ENCODE results near the gene SLC13A4.

Gene SLC13A4

GRCh38 chr7:135712796-135713195 is 15.2 kb downstream of the SLC13A4 start:
- no peak for DNase-seq
- Histone ChIP-seq H3K27ac (ENCODE audit: insufficient read depth, low read length, poor library complexity, severe bottlenecking) (no peak overlapping the region), H3K4me3 (ENCODE audit: insufficient read depth, low read depth, low read length, poor library complexity, severe bottlenecking) (no peak overlapping the region), H3K9me3 (ENCODE audit: control insufficient read depth, low read length) (no peaks in the 10 kb centered on the region), H3K27me3 (replicated peaks; ENCODE audit: control insufficient read depth, insufficient read depth, low read length, poor library complexity, severe bottlenecking) (no peaks in the 10 kb centered on the region), H3K4me1 (ENCODE audit: control insufficient read depth, insufficient read depth, low read length, poor library complexity, severe bottlenecking) (no peaks in the 10 kb centered on the region), H3K36me3 (ENCODE audit: control insufficient read depth, insufficient read depth, low read length) (no peaks in the 10 kb centered on the region)

- Histone ChIP-seq H3K27ac (ENCODE audit: insufficient read depth, low read length, poor library complexity, severe bottlenecking) (no peak overlapping the region), H3K9me3 (ENCODE audit: control insufficient read depth, low read length) (no peaks in the 10 kb centered on the region), H3K4me3 (ENCODE audit: insufficient read depth, low read depth, low read length, poor library complexity, severe bottlenecking) (no peak overlapping the region), H3K4me1 (ENCODE audit: control insufficient read depth, insufficient read depth, low read length, poor library complexity, severe bottlenecking) (no peaks in the 10 kb centered on the region), H3K36me3 (ENCODE audit: control insufficient read depth, insufficient read depth, low read length) (no peaks in the 10 kb centered on the region), H3K27me3 (replicated peaks; ENCODE audit: control insufficient read depth, insufficient read depth, low read length, poor library complexity, severe bottlenecking) (no peaks in the 10 kb centered on the region)
- DNase-seq: no peak
These were observed 15.7 kb downstream of the SLC13A4 start for GRCh38 chr7:135712182-135712782.

GRCh38 chr7:135711139-135711469 is 16.9 kb downstream of the SLC13A4 start:
- Histone ChIP-seq H3K36me3 (ENCODE audit: control insufficient read depth, insufficient read depth, low read length) (no peaks in the 10 kb centered on the region), H3K4me3 (ENCODE audit: insufficient read depth, low read depth, low read length, poor library complexity, severe bottlenecking) (no peak overlapping the region), H3K27me3 (replicated peaks; ENCODE audit: control insufficient read depth, insufficient read depth, low read length, poor library complexity, severe bottlenecking) (no peaks in the 10 kb centered on the region), H3K4me1 (ENCODE audit: control insufficient read depth, insufficient read depth, low read length, poor library complexity, severe bottlenecking) (no peaks in the 10 kb centered on the region), H3K9me3 (ENCODE audit: control insufficient read depth, low read length) (no peaks in the 10 kb centered on the region), H3K27ac (ENCODE audit: insufficient read depth, low read length, poor library complexity, severe bottlenecking) (no peak overlapping the region)
- no peak for DNase-seq

- H3K4me3 ChIP-seq (ENCODE audit: insufficient read depth, low read depth, low read length, poor library complexity, severe bottlenecking): no peak overlapping the region
- no peaks in the 10 kb centered on the region for H3K4me1 ChIP-seq (ENCODE audit: control insufficient read depth, insufficient read depth, low read length, poor library complexity, severe bottlenecking)
- no peak overlapping the region for H3K27ac ChIP-seq (ENCODE audit: insufficient read depth, low read length, poor library complexity, severe bottlenecking)
- no peaks in the 10 kb centered on the region for H3K36me3 ChIP-seq (ENCODE audit: control insufficient read depth, insufficient read depth, low read length)
- H3K9me3 ChIP-seq (ENCODE audit: control insufficient read depth, low read length): no peaks in the 10 kb centered on the region
- DNase-seq: no peak
- H3K27me3 ChIP-seq (replicated peaks; ENCODE audit: control insufficient read depth, insufficient read depth, low read length, poor library complexity, severe bottlenecking): no peaks in the 10 kb centered on the region
These were observed 17.4 kb downstream of the SLC13A4 start for GRCh38 chr7:135710417-135711138.

GRCh38 chr7:135709508-135709907 is 18.5 kb downstream of the SLC13A4 start:
- Histone ChIP-seq H3K36me3 (ENCODE audit: control insufficient read depth, insufficient read depth, low read length) (no peaks in the 10 kb centered on the region), H3K9me3 (ENCODE audit: control insufficient read depth, low read length) (no peaks in the 10 kb centered on the region), H3K4me1 (ENCODE audit: control insufficient read depth, insufficient read depth, low read length, poor library complexity, severe bottlenecking) (no peaks in the 10 kb centered on the region), H3K4me3 (ENCODE audit: insufficient read depth, low read depth, low read length, poor library complexity, severe bottlenecking) (no peak overlapping the region), H3K27ac (ENCODE audit: insufficient read depth, low read length, poor library complexity, severe bottlenecking) (no peak overlapping the region), H3K27me3 (replicated peaks; ENCODE audit: control insufficient read depth, insufficient read depth, low read length, poor library complexity, severe bottlenecking) (no peaks in the 10 kb centered on the region)
- no peak for DNase-seq

GRCh38 chr7:135708041-135708440 is 19.9 kb downstream of the SLC13A4 start:
- Histone ChIP-seq H3K27ac (ENCODE audit: insufficient read depth, low read length, poor library complexity, severe bottlenecking) (no peak overlapping the region), H3K36me3 (ENCODE audit: control insufficient read depth, insufficient read depth, low read length) (no peaks in the 10 kb centered on the region), H3K27me3 (replicated peaks; ENCODE audit: control insufficient read depth, insufficient read depth, low read length, poor library complexity, severe bottlenecking) (no peaks in the 10 kb centered on the region), H3K4me1 (ENCODE audit: control insufficient read depth, insufficient read depth, low read length, poor library complexity, severe bottlenecking) (no peaks in the 10 kb centered on the region), H3K9me3 (ENCODE audit: control insufficient read depth, low read length) (no peaks in the 10 kb centered on the region), H3K4me3 (ENCODE audit: insufficient read depth, low read depth, low read length, poor library complexity, severe bottlenecking) (no peak overlapping the region)
- no peak for DNase-seq

- Histone ChIP-seq H3K4me3 (ENCODE audit: insufficient read depth, low read depth, low read length, poor library complexity, severe bottlenecking) (no peak overlapping the region), H3K36me3 (ENCODE audit: control insufficient read depth, insufficient read depth, low read length) (no peaks in the 10 kb centered on the region), H3K9me3 (ENCODE audit: control insufficient read depth, low read length) (no peaks in the 10 kb centered on the region), H3K4me1 (ENCODE audit: control insufficient read depth, insufficient read depth, low read length, poor library complexity, severe bottlenecking) (no peaks in the 10 kb centered on the region), H3K27ac (ENCODE audit: insufficient read depth, low read length, poor library complexity, severe bottlenecking) (no peak overlapping the region), H3K27me3 (replicated peaks; ENCODE audit: control insufficient read depth, insufficient read depth, low read length, poor library complexity, severe bottlenecking) (no peaks in the 10 kb centered on the region)
- DNase-seq: no peak
These were observed 20.4 kb downstream of the SLC13A4 start for GRCh38 chr7:135707570-135707966.

- H3K4me3 ChIP-seq (ENCODE audit: insufficient read depth, low read depth, low read length, poor library complexity, severe bottlenecking): no peak overlapping the region
- H3K27ac ChIP-seq (ENCODE audit: insufficient read depth, low read length, poor library complexity, severe bottlenecking): no peak overlapping the region
- no peaks in the 10 kb centered on the region for H3K27me3 ChIP-seq (replicated peaks; ENCODE audit: control insufficient read depth, insufficient read depth, low read length, poor library complexity, severe bottlenecking)
- no peak for DNase-seq
- no peaks in the 10 kb centered on the region for H3K9me3 ChIP-seq (ENCODE audit: control insufficient read depth, low read length)
- no peaks in the 10 kb centered on the region for H3K36me3 ChIP-seq (ENCODE audit: control insufficient read depth, insufficient read depth, low read length)
- no peaks in the 10 kb centered on the region for H3K4me1 ChIP-seq (ENCODE audit: control insufficient read depth, insufficient read depth, low read length, poor library complexity, severe bottlenecking)
These were observed 21.0 kb downstream of the SLC13A4 start for GRCh38 chr7:135706858-135707569.

GRCh38 chr7:135706038-135706742 is 21.8 kb downstream of the SLC13A4 start:
- no peaks in the 10 kb centered on the region for H3K9me3 ChIP-seq (ENCODE audit: control insufficient read depth, low read length)
- no peaks in the 10 kb centered on the region for H3K36me3 ChIP-seq (ENCODE audit: control insufficient read depth, insufficient read depth, low read length)
- no peak for DNase-seq
- no peak overlapping the region for H3K4me3 ChIP-seq (ENCODE audit: insufficient read depth, low read depth, low read length, poor library complexity, severe bottlenecking)
- no peak overlapping the region for H3K27ac ChIP-seq (ENCODE audit: insufficient read depth, low read length, poor library complexity, severe bottlenecking)
- H3K4me1 ChIP-seq (ENCODE audit: control insufficient read depth, insufficient read depth, low read length, poor library complexity, severe bottlenecking): no peaks in the 10 kb centered on the region
- H3K27me3 ChIP-seq (replicated peaks; ENCODE audit: control insufficient read depth, insufficient read depth, low read length, poor library complexity, severe bottlenecking): no peaks in the 10 kb centered on the region

GRCh38 chr7:135704698-135705097 is 23.3 kb downstream of the SLC13A4 start:
- no peaks in the 10 kb centered on the region for H3K27me3 ChIP-seq (replicated peaks; ENCODE audit: control insufficient read depth, insufficient read depth, low read length, poor library complexity, severe bottlenecking)

More at GRCh38 chr7:135704698-135705097, 23.3 kb downstream of the SLC13A4 start:
- no peaks in the 10 kb centered on the region for H3K36me3 ChIP-seq (ENCODE audit: control insufficient read depth, insufficient read depth, low read length)
- no peaks in the 10 kb centered on the region for H3K9me3 ChIP-seq (ENCODE audit: control insufficient read depth, low read length)
- H3K4me3 ChIP-seq (ENCODE audit: insufficient read depth, low read depth, low read length, poor library complexity, severe bottlenecking): no peak overlapping the region
- no peaks in the 10 kb centered on the region for H3K4me1 ChIP-seq (ENCODE audit: control insufficient read depth, insufficient read depth, low read length, poor library complexity, severe bottlenecking)
- no peak for DNase-seq
- no peak overlapping the region for H3K27ac ChIP-seq (ENCODE audit: insufficient read depth, low read length, poor library complexity, severe bottlenecking)
